Endothelial cell of umbilical vein (primary cell): Measurements from ENCODE around the gene MPIG6B.

ENCODE experiments used
- MYC ChIP-seq: IDR thresholded peaks from one replicate; pipeline ENCODE4 v1.6.1; 2011; ENCODE audit warnings: mild to moderate bottlenecking, low read depth, low read length
- POLR2AphosphoS5 ChIP-seq: IDR thresholded peaks from 2 replicates; pipeline ENCODE4 v1.6.1; 2012; ENCODE audit warnings: low read depth, mild to moderate bottlenecking, control low read depth, low read length, moderate library complexity; ENCODE audit not compliant: insufficient read depth
- TF ChIP-seq, protein P1 (sequence below), 2 donors: IDR thresholded peaks; 1 replicate in 1 of 2; 2 replicates in 1 of 2; pipeline ENCODE4 v1.5.1; 2011; ENCODE audit warnings: low read length in 2 of 2, mild to moderate bottlenecking in 2 of 2, moderate library complexity in 2 of 2, control low read depth in 1 of 2, inconsistent platforms in 1 of 2, low read depth in 1 of 2; ENCODE audit not compliant: insufficient read depth in 1 of 2; ENCODE audit errors: extremely low read depth in 1 of 2

DNA sequence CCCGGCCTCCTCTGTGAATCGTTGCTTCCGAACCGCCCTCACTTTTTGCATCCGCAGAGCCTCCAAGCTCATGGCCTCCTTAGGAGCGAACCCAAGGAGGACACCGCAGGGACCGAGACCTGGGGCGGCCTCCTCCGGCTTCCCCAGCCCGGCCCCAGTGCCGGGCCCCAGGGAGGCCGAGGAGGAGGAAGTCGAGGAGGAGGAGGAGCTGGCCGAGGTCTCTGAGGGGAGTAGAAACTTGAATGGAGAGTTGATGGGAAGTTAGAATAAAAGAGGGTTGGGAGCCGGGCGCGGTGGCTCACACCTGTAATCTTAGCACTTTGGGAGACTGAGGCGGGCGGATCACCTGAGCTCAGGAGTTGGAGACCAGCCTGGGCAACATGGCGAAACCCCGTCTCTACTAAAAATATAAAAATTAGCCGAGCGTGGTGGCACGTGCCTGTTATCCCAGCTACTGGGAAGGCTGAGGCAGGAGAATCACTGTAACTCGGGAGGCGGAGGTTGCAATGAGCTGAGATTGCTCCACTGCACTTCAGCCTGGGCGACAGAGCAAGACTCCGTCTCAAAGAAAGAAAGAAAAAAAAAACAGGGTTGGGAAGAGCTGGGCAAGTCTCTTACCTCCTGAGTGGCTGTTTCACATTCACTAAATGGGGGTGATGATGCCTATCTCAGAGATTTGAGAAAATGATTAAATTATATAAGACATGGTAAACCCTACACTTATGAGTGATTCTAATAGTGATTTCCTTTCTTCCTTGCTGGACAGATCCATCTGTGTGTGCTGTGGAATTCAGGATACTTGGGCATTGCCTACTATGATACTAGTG lies 17.4 kb downstream of the MPIG6B start:
- TF ChIP-seq, protein P1, sequence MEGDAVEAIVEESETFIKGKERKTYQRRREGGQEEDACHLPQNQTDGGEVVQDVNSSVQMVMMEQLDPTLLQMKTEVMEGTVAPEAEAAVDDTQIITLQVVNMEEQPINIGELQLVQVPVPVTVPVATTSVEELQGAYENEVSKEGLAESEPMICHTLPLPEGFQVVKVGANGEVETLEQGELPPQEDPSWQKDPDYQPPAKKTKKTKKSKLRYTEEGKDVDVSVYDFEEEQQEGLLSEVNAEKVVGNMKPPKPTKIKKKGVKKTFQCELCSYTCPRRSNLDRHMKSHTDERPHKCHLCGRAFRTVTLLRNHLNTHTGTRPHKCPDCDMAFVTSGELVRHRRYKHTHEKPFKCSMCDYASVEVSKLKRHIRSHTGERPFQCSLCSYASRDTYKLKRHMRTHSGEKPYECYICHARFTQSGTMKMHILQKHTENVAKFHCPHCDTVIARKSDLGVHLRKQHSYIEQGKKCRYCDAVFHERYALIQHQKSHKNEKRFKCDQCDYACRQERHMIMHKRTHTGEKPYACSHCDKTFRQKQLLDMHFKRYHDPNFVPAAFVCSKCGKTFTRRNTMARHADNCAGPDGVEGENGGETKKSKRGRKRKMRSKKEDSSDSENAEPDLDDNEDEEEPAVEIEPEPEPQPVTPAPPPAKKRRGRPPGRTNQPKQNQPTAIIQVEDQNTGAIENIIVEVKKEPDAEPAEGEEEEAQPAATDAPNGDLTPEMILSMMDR (IDR thresholded peaks at IDR 0.05; ENCODE audit: extremely low read depth in 1 of 2, insufficient read depth in 1 of 2, low read depth in 1 of 2, low read length in 2 of 2), result no peak
- no peak for TF ChIP-seq MYC
- TF ChIP-seq POLR2AphosphoS5, result no peak
